Mammary epithelial cell (primary cell): ENCODE data around the gene GPX7.

Experiments
- CTCF ChIP-seq, 2 donors: IDR thresholded peaks in 1 of 2; conservative IDR thresholded peaks in 1 of 2; 2 replicates each; pipeline ENCODE4 v1.5.1; 2011 to 2012; ENCODE audit warnings: inconsistent platforms in 2 of 2, low read length in 2 of 2, mild to moderate bottlenecking in 2 of 2, control low read depth in 1 of 2, low read depth in 1 of 2; ENCODE audit not compliant: insufficient read depth in 1 of 2; ENCODE audit errors: extremely low read depth in 1 of 2
- EZH2 ChIP-seq: IDR thresholded peaks from 2 replicates; pipeline ENCODE4 v1.6.1; 2012; ENCODE audit warnings: low read length, inconsistent platforms, borderline replicate concordance

GRCh38 chr1:52593495-52593894 is 8.7 kb upstream of the GPX7 start:
- TF ChIP-seq CTCF (conservative IDR thresholded peaks at IDR 0.05 in 1 of 2, IDR thresholded peaks at IDR 0.05 in 1 of 2; ENCODE audit: extremely low read depth in 1 of 2, insufficient read depth in 1 of 2, low read depth in 1 of 2, low read length in 2 of 2) (no peak), EZH2 (no peak)
